Adipocyte (in vitro differentiated cells): ENCODE data around the gene OVCH1.
"Not testable (repeated sequence)": the region's sequence is repeated elsewhere in the genome, so short reads cannot be mapped to it uniquely, and the experiment has no call there.

ENCODE experiments used
- DNase-seq: peaks from one replicate; pipeline ENCODE4 v3.0.0-alpha.2; 2015; ENCODE audit warnings: low read depth
- H3K27me3 ChIP-seq: replicated peaks from 2 replicates; pipeline ENCODE4 v1.7.0; 2013; ENCODE audit warnings: mild to moderate bottlenecking, low read length, moderate library complexity; ENCODE audit not compliant: control insufficient read depth, insufficient read depth
- H3K36me3 ChIP-seq: 2 replicates; pipeline ENCODE4 v1.7.0; 2013; ENCODE audit warnings: low read length, mild to moderate bottlenecking, moderate library complexity; ENCODE audit not compliant: control insufficient read depth, insufficient read depth, severe bottlenecking
- H3K4me1 ChIP-seq: 2 replicates; pipeline ENCODE4 v1.7.0; 2013; ENCODE audit warnings: mild to moderate bottlenecking, low read length, moderate library complexity; ENCODE audit not compliant: control insufficient read depth, insufficient read depth
- H3K4me3 ChIP-seq: 2 replicates; pipeline ENCODE4 v1.7.0; 2013; ENCODE audit warnings: mild to moderate bottlenecking, low read length, moderate library complexity
- H3K9ac ChIP-seq: 2 replicates; pipeline ENCODE4 v1.7.0; 2013; ENCODE audit warnings: mild to moderate bottlenecking, low read length, moderate library complexity
- H3K9me3 ChIP-seq: 2 replicates; pipeline ENCODE4 v1.7.0; 2013; ENCODE audit warnings: mild to moderate bottlenecking, low read length, moderate library complexity; ENCODE audit not compliant: control insufficient read depth

OVCH1 gene

GRCh38 chr12:29403991-29404390, 93.5 kb downstream of the OVCH1 start:
- H3K9ac ChIP-seq = no peak overlapping the region
- H3K27me3 ChIP-seq = no peaks in the 10 kb centered on the region
- no peak for DNase-seq
- H3K4me3 ChIP-seq = no peak overlapping the region
- H3K36me3 ChIP-seq = no peaks in the 10 kb centered on the region
- no peaks in the 10 kb centered on the region for H3K9me3 ChIP-seq
- H3K4me1 ChIP-seq = no peaks in the 10 kb centered on the region

- no peak overlapping the region for H3K9ac ChIP-seq
- no peak for DNase-seq
These were observed 95.0 kb downstream of the OVCH1 start for GRCh38 chr12:29402437-29402836.

GRCh38 chr12:29398495-29398894, 99.0 kb downstream of the OVCH1 start:
- Histone ChIP-seq H3K27me3 (no peaks in the 10 kb centered on the region), H3K36me3 (no peaks in the 10 kb centered on the region), H3K9ac (no peak overlapping the region), H3K4me1 (no peaks in the 10 kb centered on the region), H3K4me3 (no peak overlapping the region), H3K9me3 (no peaks in the 10 kb centered on the region)
- no peak for DNase-seq

More at GRCh38 chr12:29402437-29402836, 95.0 kb downstream of the OVCH1 start:
- H3K9me3 ChIP-seq = no peaks in the 10 kb centered on the region
- no peak overlapping the region for H3K4me3 ChIP-seq
- H3K27me3 ChIP-seq = no peaks in the 10 kb centered on the region
- H3K4me1 ChIP-seq = no peaks in the 10 kb centered on the region
- no peaks in the 10 kb centered on the region for H3K36me3 ChIP-seq

GRCh38 chr12:29396774-29397173, 100.7 kb downstream of the OVCH1 start:
- H3K9ac ChIP-seq = no peak overlapping the region
- H3K4me3 ChIP-seq = no peak overlapping the region
- DNase-seq = peak; percentile 28
- H3K4me1 ChIP-seq = no peaks in the 10 kb centered on the region
- H3K9me3 ChIP-seq = no peaks in the 10 kb centered on the region
- no peaks in the 10 kb centered on the region for H3K27me3 ChIP-seq
- H3K36me3 ChIP-seq = no peaks in the 10 kb centered on the region

- Histone ChIP-seq H3K27me3 (no peaks in the 10 kb centered on the region), H3K36me3 (no peaks in the 10 kb centered on the region), H3K4me3 (no peak overlapping the region), H3K9me3 (no peaks in the 10 kb centered on the region), H3K4me1 (no peaks in the 10 kb centered on the region), H3K9ac (no peak overlapping the region)
- DNase-seq = no peak
These were observed 102.1 kb downstream of the OVCH1 start for GRCh38 chr12:29395356-29395755.

GRCh38 chr12:29390419-29390818, 107.1 kb downstream of the OVCH1 start:
- H3K9ac ChIP-seq, H3K9me3 ChIP-seq, H3K4me3 ChIP-seq, H3K4me1 ChIP-seq, H3K27me3 ChIP-seq, H3K36me3 ChIP-seq, DNase-seq: not testable (repeated sequence)

- no peak for DNase-seq
- H3K4me1 ChIP-seq = no peaks in the 10 kb centered on the region
- no peak overlapping the region for H3K9ac ChIP-seq
- no peaks in the 10 kb centered on the region for H3K36me3 ChIP-seq
- H3K4me3 ChIP-seq = no peak overlapping the region
- no peaks in the 10 kb centered on the region for H3K27me3 ChIP-seq
- no peaks in the 10 kb centered on the region for H3K9me3 ChIP-seq
These were observed 108.1 kb downstream of the OVCH1 start for GRCh38 chr12:29389295-29389919.

- H3K9me3 ChIP-seq, H3K4me3 ChIP-seq, DNase-seq, H3K27me3 ChIP-seq, H3K9ac ChIP-seq, H3K4me1 ChIP-seq, H3K36me3 ChIP-seq: not testable (repeated sequence)
These were observed 111.3 kb downstream of the OVCH1 start for GRCh38 chr12:29386084-29386680.

- not testable (repeated sequence) for H3K27me3 ChIP-seq, H3K9me3 ChIP-seq, H3K4me3 ChIP-seq, H3K36me3 ChIP-seq, DNase-seq, H3K9ac ChIP-seq, H3K4me1 ChIP-seq
These were observed 112.3 kb downstream of the OVCH1 start for GRCh38 chr12:29385194-29385593.

GRCh38 chr12:29382251-29382650, 115.2 kb downstream of the OVCH1 start:
- no peak for DNase-seq
- H3K4me1 ChIP-seq = peaks cover 12% of the 10 kb centered on the region
- H3K36me3 ChIP-seq = no peaks in the 10 kb centered on the region
- H3K4me3 ChIP-seq = no peak overlapping the region
- no peaks in the 10 kb centered on the region for H3K9me3 ChIP-seq
- no peaks in the 10 kb centered on the region for H3K27me3 ChIP-seq
- H3K9ac ChIP-seq = no peak overlapping the region

GRCh38 chr12:29380536-29381523, 116.7 kb downstream of the OVCH1 start, which contains the start of gene ERGIC2:
Gene ERGIC2 (minus strand): TSS chr12:29381172. CDS start chr12:29371633, 9,539 bp downstream.
- Histone ChIP-seq H3K4me3 (peak within 1 kb of the TSS; percentile 100), H3K9ac (peak within 1 kb of the TSS; percentile 97), H3K27me3 (no peaks in the 10 kb centered on the region), H3K9me3 (no peaks in the 10 kb centered on the region), H3K36me3 (no peaks in the 10 kb centered on the region), H3K4me1 (peaks cover 12% of the 10 kb centered on the region)
- peak; percentile 100 for DNase-seq
